H1 (cell line): ENCODE measurements around the gene TIGD1. TPM values are rescaled to one million over a fixed set of nuclear protein-coding genes. Genes with fewer than 3 reads are reported as not detected.

ENCODE experiments used
- CTCF ChIA-PET: fragments of 300-600 bp; sonication (Branson Sonifier 250); formaldehyde crosslinking; loops from one replicate; lab custom pipeline; 2021; ENCODE audit not compliant: partially characterized antibody; lab: Charles Lee
- POLR2A ChIA-PET: fragments of 300-600 bp; sonication (Branson Sonifier 250); formaldehyde crosslinking; loops from one replicate; lab custom pipeline; 2021; ENCODE audit warnings: inconsistent platforms; ENCODE audit not compliant: partially characterized antibody; lab: Charles Lee
- DNase-seq, 2 experiments: peaks; one replicate each; pipeline versions ENCODE4 v3.0.0 to v3.0.0-alpha.2; 2010 to 2022; ENCODE audit warnings: low spot score in 2 of 2, low read depth in 1 of 2, mixed read lengths in 1 of 2
- FAIRE-seq: peaks from 2 replicates; lab custom pipeline; 2011; peaks lifted over from hg19 to GRCh38; lab: Jason Lieb, UNC
- H2AFZ ChIP-seq: 2 replicates; pipeline ENCODE4 v1.8.1; 2012; ENCODE audit warnings: low read length, inconsistent platforms
- H2AK5ac ChIP-seq: 2 replicates; pipeline ENCODE4 v1.6.1; 2013; ENCODE audit warnings: low read depth, low read length
- H2BK120ac ChIP-seq: replicated peaks from 2 replicates; pipeline ENCODE3; 2013; ENCODE audit warnings: low read depth, low read length, inconsistent platforms
- H2BK12ac ChIP-seq: 2 replicates; pipeline ENCODE4 v1.6.1; 2013; ENCODE audit warnings: low read depth, low read length
- H2BK15ac ChIP-seq: 2 replicates; pipeline ENCODE4 v1.6.1; 2013; ENCODE audit warnings: low read length
- H2BK20ac ChIP-seq: 2 replicates; pipeline ENCODE4 v1.6.1; 2013; ENCODE audit warnings: low read length
- H2BK5ac ChIP-seq: 2 replicates; pipeline ENCODE4 v1.6.1; 2013; ENCODE audit warnings: low read depth, low read length
- H3K14ac ChIP-seq: 2 replicates; pipeline ENCODE4 v1.6.1; 2013; ENCODE audit warnings: inconsistent platforms; ENCODE audit not compliant: insufficient read length
- H3K18ac ChIP-seq: 2 replicates; pipeline ENCODE4 v1.6.1; 2013; ENCODE audit warnings: low read length; ENCODE audit errors: extremely low read depth
- H3K23ac ChIP-seq: 2 replicates; pipeline ENCODE4 v1.6.1; 2013; ENCODE audit warnings: inconsistent platforms; ENCODE audit not compliant: insufficient read length
- H3K23me2 ChIP-seq: 2 replicates; pipeline ENCODE4 v1.6.1; 2013; ENCODE audit warnings: low read depth, low read length
- H3K27ac ChIP-seq: 2 replicates; pipeline ENCODE4 v1.6.1; 2011; ENCODE audit warnings: low read depth, low read length, inconsistent platforms
- H3K27me3 ChIP-seq, 4 experiments: replicated peaks in 1 of 4; 1 replicate in 1 of 4; 2 replicates in 3 of 4; pipeline versions ENCODE4 v1.6.1 to v1.8.1; 2011 to 2013; ENCODE audit warnings: low read length in 3 of 4, mild to moderate bottlenecking in 3 of 4, inconsistent platforms in 2 of 4, mixed read lengths in 2 of 4, moderate library complexity in 1 of 4; ENCODE audit not compliant: control insufficient read depth in 3 of 4, insufficient read depth in 3 of 4; ENCODE audit errors: extremely low read depth in 1 of 4
- H3K36me3 ChIP-seq, 4 experiments: 2 replicates each; pipeline versions ENCODE4 v1.6.1 to v1.8.1; 2011 to 2013; ENCODE audit warnings: mild to moderate bottlenecking in 4 of 4, low read length in 3 of 4, moderate library complexity in 2 of 4, control low read depth in 1 of 4, inconsistent platforms in 1 of 4; ENCODE audit not compliant: insufficient read depth in 4 of 4, control insufficient read depth in 2 of 4
- H3K4ac ChIP-seq: replicated peaks from 2 replicates; pipeline ENCODE3; 2013; ENCODE audit warnings: low read length, low read depth, mixed read lengths, inconsistent platforms; ENCODE audit not compliant: insufficient read length
- H3K4me1 ChIP-seq, 4 experiments: replicated peaks in 1 of 4; 1 replicate in 1 of 4; 2 replicates in 3 of 4; pipeline versions ENCODE4 v1.6.1 to v1.8.1; 2011 to 2013; ENCODE audit warnings: low read length in 3 of 4, inconsistent platforms in 2 of 4, mixed read lengths in 1 of 4; ENCODE audit not compliant: insufficient read depth in 4 of 4, control insufficient read depth in 3 of 4
- H3K4me2 ChIP-seq, 2 experiments: 2 replicates each; pipeline versions ENCODE4 v1.6.1 to v1.8.1; 2011 to 2013; ENCODE audit warnings: low read depth in 2 of 2, low read length in 2 of 2, control low read depth in 1 of 2, inconsistent platforms in 1 of 2, mild to moderate bottlenecking in 1 of 2; ENCODE audit not compliant: insufficient read depth in 1 of 2
- H3K4me3 ChIP-seq, 4 experiments: fragments of 200-600, 300-600 bp in 1 of 4; sonication (generic), shearing (Covaris generic), sonication (Bioruptor Twin) in 1 of 4; 2 replicates each; pipeline versions ENCODE4 v1.5.1 to v1.8.1; 2011 to 2016; ENCODE audit warnings: low read length in 4 of 4, low read depth in 3 of 4, control low read depth in 2 of 4, inconsistent platforms in 2 of 4, mild to moderate bottlenecking in 2 of 4, mixed read lengths in 1 of 4, moderate library complexity in 1 of 4; ENCODE audit not compliant: insufficient read depth in 2 of 4; ENCODE audit errors: extremely low read depth in 1 of 4
- H3K56ac ChIP-seq: replicated peaks from 2 replicates; pipeline ENCODE3; 2013; ENCODE audit warnings: low read depth, mild to moderate bottlenecking, mixed read lengths, low read length, inconsistent platforms; ENCODE audit not compliant: insufficient read length
- H3K79me1 ChIP-seq: 2 replicates; pipeline ENCODE4 v1.6.1; 2013; ENCODE audit warnings: low read depth, low read length, control low read depth
- H3K79me2 ChIP-seq, 2 experiments: 2 replicates each; pipeline versions ENCODE4 v1.6.1 to v1.8.1; 2012 to 2013; ENCODE audit warnings: low read length in 2 of 2, mild to moderate bottlenecking in 2 of 2, inconsistent platforms in 1 of 2; ENCODE audit not compliant: insufficient read depth in 2 of 2, control insufficient read depth in 1 of 2
- H3K9ac ChIP-seq, 4 experiments: replicated peaks in 1 of 4; 1 replicate in 1 of 4; 2 replicates in 3 of 4; pipeline versions ENCODE4 v1.6.1 to v1.8.1; 2011 to 2013; ENCODE audit warnings: low read depth in 3 of 4, low read length in 3 of 4, control low read depth in 2 of 4, mild to moderate bottlenecking in 2 of 4, moderate library complexity in 2 of 4, inconsistent platforms in 1 of 4; ENCODE audit errors: extremely low read depth in 1 of 4
- H3K9me3 ChIP-seq, 2 experiments: 2 replicates each; pipeline versions ENCODE4 v1.6.1 to v1.8.1; 2012 to 2013; ENCODE audit warnings: mild to moderate bottlenecking in 2 of 2, moderate library complexity in 2 of 2, control low read depth in 1 of 2, inconsistent platforms in 1 of 2, low read depth in 1 of 2, low read length in 1 of 2, mixed read lengths in 1 of 2; ENCODE audit not compliant: insufficient read depth in 2 of 2
- H4K20me1 ChIP-seq, 2 experiments: replicated peaks in 1 of 2; 2 replicates each; pipeline versions ENCODE3 to v1.8.1; 2011 to 2013; ENCODE audit warnings: inconsistent platforms in 2 of 2, low read length in 2 of 2, mild to moderate bottlenecking in 1 of 2; ENCODE audit not compliant: insufficient read depth in 2 of 2, control insufficient read depth in 1 of 2
- H4K5ac ChIP-seq: 2 replicates; pipeline ENCODE4 v1.6.1; 2013; ENCODE audit warnings: low read length, low read depth, mixed read lengths, inconsistent platforms; ENCODE audit not compliant: insufficient read length
- H4K8ac ChIP-seq: 2 replicates; pipeline ENCODE4 v1.8.0; 2013; ENCODE audit warnings: mild to moderate bottlenecking, moderate library complexity, low read length, inconsistent platforms; ENCODE audit not compliant: insufficient read depth; ENCODE audit errors: extremely low read depth
- H4K91ac ChIP-seq: replicated peaks from 2 replicates; pipeline ENCODE3; 2013; ENCODE audit warnings: low read length, mixed read lengths, inconsistent platforms; ENCODE audit not compliant: insufficient read length
- BRCA1 ChIP-seq: IDR thresholded peaks from 2 replicates; pipeline ENCODE4 v1.6.1; 2012; ENCODE audit warnings: low read depth, low read length, improper control_type of control experiment
- CHD2 ChIP-seq: IDR thresholded peaks from 2 replicates; pipeline ENCODE4 v1.6.1; 2012; ENCODE audit warnings: low read length, improper control_type of control experiment
- EGR1 ChIP-seq: IDR thresholded peaks from 2 replicates; pipeline ENCODE4 v1.6.1; 2011; ENCODE audit warnings: low read depth, low read length, borderline replicate concordance
- EP300 ChIP-seq, 2 experiments: IDR thresholded peaks; 1 replicate in 1 of 2; 2 replicates in 1 of 2; pipeline ENCODE4 v1.6.1; 2011 to 2012; ENCODE audit warnings: low read depth in 2 of 2, low read length in 2 of 2, mild to moderate bottlenecking in 2 of 2, borderline replicate concordance in 1 of 2, inconsistent platforms in 1 of 2, moderate library complexity in 1 of 2
- JUN ChIP-seq: IDR thresholded peaks from 2 replicates; pipeline ENCODE4 v1.6.1; 2011; ENCODE audit warnings: low read depth, mild to moderate bottlenecking, improper control_type of control experiment, low read length
- KDM5A ChIP-seq: fragments of 200-600 bp; IDR thresholded peaks from 2 replicates; pipeline ENCODE4 v1.7.1; 2012; ENCODE audit warnings: mild to moderate bottlenecking, low read length, inconsistent platforms, mixed read lengths
- NANOG ChIP-seq: IDR thresholded peaks from 2 replicates; pipeline ENCODE4 v1.6.1; 2011; ENCODE audit warnings: low read length, low read depth, mild to moderate bottlenecking, inconsistent platforms; ENCODE audit not compliant: insufficient read depth, poor library complexity, severe bottlenecking
- SP1 ChIP-seq: IDR thresholded peaks from 2 replicates; pipeline ENCODE4 v1.6.1; 2011; ENCODE audit warnings: low read depth, low read length
- TBP ChIP-seq: IDR thresholded peaks from 2 replicates; pipeline ENCODE4 v1.6.1; 2011; ENCODE audit warnings: low read depth, low read length, improper control_type of control experiment
- ZNF274 ChIP-seq: IDR thresholded peaks from 2 replicates; pipeline ENCODE4 v1.7.0; 2012; ENCODE audit warnings: low read length, borderline replicate concordance; ENCODE audit errors: extremely low read depth
- WGBS, 2 experiments: shearing (Covaris generic) in 1 of 2; methylation state at CpG; one replicate each; pipeline versions ENCODE4 v1.1.6 to v1.1.7; 2013 to 2015; ENCODE audit warnings: low lambda C conversion rate in 2 of 2, mixed read lengths in 2 of 2, inconsistent platforms in 1 of 2, low coverage in 1 of 2, missing lambda C conversion rate in 1 of 2; ENCODE audit not compliant: insufficient replicate concordance in 2 of 2, insufficient coverage in 1 of 2, insufficient read length in 1 of 2; ENCODE audit errors: extremely low coverage in 1 of 2, missing lambda C conversion rate in 1 of 2; 5-methylcytosine and 5-hydroxymethylcytosine counted together
- polyA plus RNA-seq, 7 experiments: library from polyadenylated mRNA; depleted of rRNA in 3 of 7; stranded (reverse) in 5 of 7; unstranded in 2 of 7; fragments of >200 nt in 5 of 7; fragments of 200-250 nt in 2 of 7; gene quantifications; 1 replicate in 5 of 7; 2 replicates in 1 of 7; 4 replicates in 1 of 7; pipeline versions ENCODE4 v1.2.1 to v1.2.3, GENCODE V29; 2011 to 2013; ENCODE audit warnings: missing spikeins in 2 of 7, mixed read lengths in 2 of 7
- total RNA-seq: library from RNA; stranded (reverse); fragmentation: NEBNext Ultra II Directional; extraction: Animal tissue kit (Norgen Biotek cat#: 25700); gene quantifications from 2 replicates; pipeline ENCODE4 v1.2.1, GENCODE V29; 2021
- TF ChIP-seq, protein P1 (sequence below): IDR thresholded peaks from 2 replicates; pipeline ENCODE4 v1.6.1; 2012; ENCODE audit warnings: low read length, inconsistent platforms

The TIGD1 gene
- total and polyA plus RNA-seq, 2 of the 8 experiments (the other 6 are each of a cell fraction or from before 2014, with no cell fraction given) = 4.7 to 8.3 TPM

GRCh38 chr2:232563580-232563979, 13.2 kb upstream of the TIGD1 start:
- 54% methylated on average over 3 of the region's 3 CpGs; no CpG with 5 or more reads in 1 of the 2 experiments for WGBS, 2 experiments
- Histone ChIP-seq H3K4me1 (no peaks in the 10 kb centered on the region), H2BK15ac (no peak overlapping the region), H3K9ac (no peak overlapping the region), H3K4me3 (no peak overlapping the region), H3K56ac (no peak overlapping the region), H4K5ac (no peak overlapping the region), H2AK5ac (no peak overlapping the region), H2BK120ac (no peak overlapping the region), H2AFZ (no peak overlapping the region), H2BK12ac (no peak overlapping the region), H3K18ac (no peak overlapping the region), H3K23ac (no peak overlapping the region), H3K36me3 (peaks cover 5 to 69% (median 39%) of the 10 kb centered on the region in 4 experiments), H4K8ac (no peak overlapping the region), H2BK20ac (no peak overlapping the region), H3K27me3 (no peaks in the 10 kb centered on the region), H3K27ac (no peak overlapping the region), H4K20me1 (peaks cover 0 to 3% of the 10 kb centered on the region in 2 experiments), H2BK5ac (no peak overlapping the region), H3K14ac (no peak overlapping the region), H3K79me2 (no peaks in the 10 kb centered on the region), H3K23me2 (no peaks in the 10 kb centered on the region), H4K91ac (no peak overlapping the region), H3K4ac (no peak overlapping the region), H3K79me1 (peaks cover 2% of the 10 kb centered on the region; the same call in 1 of the 2 replicates), H3K4me2 (no peak overlapping the region), H3K9me3 (no peaks in the 10 kb centered on the region)
- ChIA-PET CTCF (interaction anchor here (0.6 to 2.1 kb wide), 4 partner anchors 9 to 493 kb away, joined by 3 to 8 read pairs (median 5); no protein-coding TSS in a partner anchor), POLR2A (interaction anchor here (1.3 to 2.6 kb wide), 3 partner anchors 8 to 12 kb away, joined by 3 to 20 read pairs (median 4); partner anchors contain the start of genes EIF4E2 and TIGD1)
- no peak for DNase-seq
- no peak for FAIRE-seq
- no peak for TF ChIP-seq SP1
- no peak for TF ChIP-seq NANOG
- no peak for TF ChIP-seq EGR1
- no peak for TF ChIP-seq KDM5A
- no peak for TF ChIP-seq BRCA1
- no peak for TF ChIP-seq JUN
- no peak for TF ChIP-seq TBP
- no peak for TF ChIP-seq CHD2
- TF ChIP-seq, protein P1, sequence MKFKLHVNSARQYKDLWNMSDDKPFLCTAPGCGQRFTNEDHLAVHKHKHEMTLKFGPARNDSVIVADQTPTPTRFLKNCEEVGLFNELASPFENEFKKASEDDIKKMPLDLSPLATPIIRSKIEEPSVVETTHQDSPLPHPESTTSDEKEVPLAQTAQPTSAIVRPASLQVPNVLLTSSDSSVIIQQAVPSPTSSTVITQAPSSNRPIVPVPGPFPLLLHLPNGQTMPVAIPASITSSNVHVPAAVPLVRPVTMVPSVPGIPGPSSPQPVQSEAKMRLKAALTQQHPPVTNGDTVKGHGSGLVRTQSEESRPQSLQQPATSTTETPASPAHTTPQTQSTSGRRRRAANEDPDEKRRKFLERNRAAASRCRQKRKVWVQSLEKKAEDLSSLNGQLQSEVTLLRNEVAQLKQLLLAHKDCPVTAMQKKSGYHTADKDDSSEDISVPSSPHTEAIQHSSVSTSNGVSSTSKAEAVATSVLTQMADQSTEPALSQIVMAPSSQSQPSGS = no peak
- TF ChIP-seq EP300 (IDR thresholded peaks at IDR 0.05; ENCODE audit: borderline replicate concordance in 1 of 2, low read depth in 2 of 2, low read length in 2 of 2) = no peak
- TF ChIP-seq ZNF274 = no peak
